DOHH2 (cell line): Measurements from ENCODE around the gene CBY1.

Experiments used
- CTCF ChIP-seq: fragments of 200-600 bp; sonication (generic); IDR thresholded peaks from one replicate; pipeline ENCODE4 v1.5.1; 2014; ENCODE audit warnings: antibody characterized with exemption, mild to moderate bottlenecking, low read depth, low read length; ENCODE audit not compliant: poor library complexity, severe bottlenecking
- EZH2phosphoT487 ChIP-seq: fragments of 200-600 bp; sonication (generic); IDR thresholded peaks from 2 replicates; pipeline ENCODE4 v1.6.1; 2017; ENCODE audit warnings: borderline replicate concordance, mild to moderate bottlenecking, antibody characterized with exemption, low read length, moderate library complexity, mixed read lengths

- TF ChIP-seq EZH2phosphoT487 (no peak), CTCF (no peak)
Measured at GRCh38 chr22:38706901-38707195, 50.4 kb downstream of the CBY1 start.
